Astrocyte (in vitro differentiated cells and primary cell): Measurements from ENCODE around the gene RPS28. TPM values are rescaled to one million over a fixed set of nuclear protein-coding genes. Genes with fewer than 3 reads are reported as not detected.

ENCODE experiments used
- DNase-seq: peaks from one replicate; pipeline ENCODE4 v3.0.0-alpha.2; 2010; ENCODE audit warnings: low read depth
- FAIRE-seq: peaks from 2 replicates; lab custom pipeline; 2011; peaks lifted over from hg19 to GRCh38; lab: Jason Lieb, UNC
- H2AFZ ChIP-seq: 2 replicates; pipeline ENCODE4 v1.6.0; 2012; ENCODE audit warnings: low read depth, low read length, inconsistent platforms
- H3K27ac ChIP-seq: 2 replicates; pipeline ENCODE4 v1.5.1; 2011; ENCODE audit warnings: low read depth, low read length, inconsistent platforms
- H3K27me3 ChIP-seq: 2 replicates; pipeline ENCODE4 v1.6.0; 2011; ENCODE audit warnings: low read length, inconsistent platforms; ENCODE audit not compliant: insufficient read depth
- H3K36me3 ChIP-seq: 2 replicates; pipeline ENCODE4 v1.5.1; 2011; ENCODE audit warnings: low read length, inconsistent platforms; ENCODE audit not compliant: insufficient read depth
- H3K4me1 ChIP-seq: 2 replicates; pipeline ENCODE4 v1.5.1; 2011; ENCODE audit warnings: low read length, inconsistent platforms; ENCODE audit not compliant: insufficient read depth
- H3K4me2 ChIP-seq: 2 replicates; pipeline ENCODE4 v1.6.0; 2012; ENCODE audit warnings: low read length, inconsistent platforms
- H3K4me3 ChIP-seq: 2 replicates; pipeline ENCODE4 v1.5.1; 2011; ENCODE audit warnings: low read depth, mild to moderate bottlenecking, low read length, inconsistent platforms; ENCODE audit not compliant: insufficient read depth
- H3K79me2 ChIP-seq: 2 replicates; pipeline ENCODE4 v1.6.0; 2012; ENCODE audit warnings: mild to moderate bottlenecking, low read length, inconsistent platforms; ENCODE audit not compliant: insufficient read depth
- H3K9ac ChIP-seq: 2 replicates; pipeline ENCODE4 v1.6.0; 2012; ENCODE audit warnings: mild to moderate bottlenecking, low read length, inconsistent platforms
- H3K9me3 ChIP-seq: 2 replicates; pipeline ENCODE4 v1.5.1; 2012; ENCODE audit warnings: low read depth, mild to moderate bottlenecking, low read length, inconsistent platforms; ENCODE audit not compliant: insufficient read depth
- H4K20me1 ChIP-seq: 2 replicates; pipeline ENCODE4 v1.6.0; 2012; ENCODE audit warnings: low read length, inconsistent platforms; ENCODE audit not compliant: insufficient read depth
- H3K27ac Mint-ChIP-seq: one replicate; pipeline ENCODE4 v1.8.0; 2021; ENCODE audit warnings: mild to moderate bottlenecking, mixed read lengths; ENCODE audit not compliant: unreplicated experiment
- H3K27me3 Mint-ChIP-seq: one replicate; pipeline ENCODE4 v1.8.0; 2021; ENCODE audit warnings: low read depth, mixed read lengths; ENCODE audit not compliant: unreplicated experiment
- H3K36me3 Mint-ChIP-seq: one replicate; pipeline ENCODE4 v1.8.0; 2021; ENCODE audit warnings: low read depth, mixed read lengths; ENCODE audit not compliant: unreplicated experiment
- H3K4me1 Mint-ChIP-seq: one replicate; pipeline ENCODE4 v1.8.0; 2021; ENCODE audit warnings: low read depth, mixed read lengths; ENCODE audit not compliant: unreplicated experiment
- H3K4me3 Mint-ChIP-seq: one replicate; pipeline ENCODE4 v1.8.0; 2021; ENCODE audit warnings: mild to moderate bottlenecking, moderate library complexity, mixed read lengths; ENCODE audit not compliant: unreplicated experiment
- H3K9me3 Mint-ChIP-seq: one replicate; pipeline ENCODE4 v1.8.0; 2021; ENCODE audit warnings: mild to moderate bottlenecking, mixed read lengths; ENCODE audit not compliant: unreplicated experiment
- CTCF ChIP-seq: IDR thresholded peaks from 2 replicates; pipeline ENCODE4 v1.5.1; 2011; ENCODE audit warnings: low read depth, mild to moderate bottlenecking, inconsistent platforms, low read length, moderate library complexity; ENCODE audit not compliant: insufficient read depth
- EZH2 ChIP-seq: IDR thresholded peaks from 2 replicates; pipeline ENCODE4 v1.6.1; 2012; ENCODE audit warnings: mild to moderate bottlenecking, low read length, inconsistent platforms; ENCODE audit not compliant: insufficient read depth
- total RNA-seq: library from RNA; stranded (reverse); gene quantifications from 2 replicates; pipeline ENCODE4 v1.2.1, GENCODE V29; 2021

RPS28 gene
- total RNA-seq, 1 donor from 2014 or later: 1,198 TPM

GRCh38 chr19:8333767-8334457 is 12.6 kb downstream of the RPS28 start:
- Histone ChIP-seq H3K79me2 (no peaks in the 10 kb centered on the region), H4K20me1 (peaks cover 3% of the 10 kb centered on the region), H3K36me3 (no peaks in the 10 kb centered on the region), H3K4me3 (no peak overlapping the region), H2AFZ (no peak overlapping the region), H3K27ac (no peak overlapping the region), H3K4me2 (no peak overlapping the region), H3K27me3 (peaks cover 24% of the 10 kb centered on the region), H3K4me1 (no peaks in the 10 kb centered on the region), H3K9ac (no peak overlapping the region), H3K9me3 (no peaks in the 10 kb centered on the region)
- peaks cover 40% of the 10 kb centered on the region for H3K27me3 Mint-ChIP-seq
- DNase-seq (no peak), FAIRE-seq (no peak)
- no peaks in the 10 kb centered on the region for H3K9me3 Mint-ChIP-seq
- H3K36me3 Mint-ChIP-seq: no peaks in the 10 kb centered on the region
- no peak overlapping the region for H3K27ac Mint-ChIP-seq
- TF ChIP-seq EZH2: peak; percentile 86
- no peak for TF ChIP-seq CTCF
- no peaks in the 10 kb centered on the region for H3K4me1 Mint-ChIP-seq
- H3K4me3 Mint-ChIP-seq: peak overlapping the region; percentile 57

- no peak for TF ChIP-seq CTCF
- no peak for TF ChIP-seq EZH2
- Histone ChIP-seq H3K9ac (no peak overlapping the region), H3K27ac (no peak overlapping the region), H4K20me1 (peaks cover 3% of the 10 kb centered on the region), H3K4me3 (no peak overlapping the region), H3K4me1 (no peaks in the 10 kb centered on the region), H3K9me3 (no peaks in the 10 kb centered on the region), H3K36me3 (no peaks in the 10 kb centered on the region), H3K27me3 (peaks cover 24% of the 10 kb centered on the region), H3K4me2 (peak overlapping the region; percentile 76), H2AFZ (peak overlapping the region; percentile 34), H3K79me2 (no peaks in the 10 kb centered on the region)
- Mint-ChIP-seq H3K36me3 (no peaks in the 10 kb centered on the region), H3K9me3 (no peaks in the 10 kb centered on the region), H3K27me3 (peaks cover 42% of the 10 kb centered on the region), H3K4me3 (peak overlapping the region; percentile 57), H3K27ac (no peak overlapping the region), H3K4me1 (no peaks in the 10 kb centered on the region)
- DNase-seq (peak; percentile 58), FAIRE-seq (no peak)
Observed at GRCh38 chr19:8334458-8335342, 13.4 kb downstream of the RPS28 start.
